Measurements from ENCODE around the gene UBXN1. TPM values are rescaled to one million over a fixed set of nuclear protein-coding genes. Genes with fewer than 3 reads are reported as not detected.
"Not testable (repeated sequence)": the region's sequence is repeated elsewhere in the genome, so short reads cannot be mapped to it uniquely, and the experiment has no call there.

The UBXN1 gene
- total RNA-seq, 5 donors from 2014 or later (not counting 1 experiment from before 2014, with no cell fraction given): 180 to 199 (median 196) TPM

DNA sequence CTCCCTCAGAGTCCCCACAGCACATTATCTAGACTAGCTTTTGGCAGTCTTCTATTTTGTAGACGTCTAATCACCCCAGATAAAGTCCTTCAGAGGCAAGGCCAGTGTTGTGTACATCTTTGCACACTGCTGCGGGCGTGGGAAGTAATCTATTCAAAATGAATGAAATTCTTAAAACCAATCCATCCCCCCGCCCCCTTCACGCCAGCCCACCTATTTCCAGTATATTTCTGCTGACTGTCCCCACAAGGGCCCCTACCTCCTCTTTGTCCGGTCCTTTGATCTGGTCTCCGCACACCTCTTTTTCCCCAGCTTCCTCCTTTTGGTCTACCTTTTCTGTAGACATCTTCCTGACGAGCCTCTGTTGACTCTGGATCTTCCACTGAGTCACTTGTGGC is 28.0 kb upstream of the UBXN1 start:
- H3K4me3 ChIP-seq (ENCODE audit: control insufficient read depth in 1 of 2, extremely low read depth in 1 of 2, low read length in 1 of 2): peak overlapping the region; percentile 52 to 53
- Mint-ChIP-seq H3K27ac (peak overlapping the region; percentile 61 to 79), H3K27me3 (no peaks in the 10 kb centered on the region), H3K9me3 (no peaks in the 10 kb centered on the region), H3K4me1 (peaks cover 43 to 51% (median 47%) of the 10 kb centered on the region in 3 donors), H3K36me3 (peaks cover 7% of the 10 kb centered on the region), H3K4me3 (peak overlapping the region; percentile 85 to 97 (median 87))
- H3K4me1 ChIP-seq (ENCODE audit: control insufficient read depth in 1 of 2, extremely low read depth in 1 of 2, insufficient read depth in 2 of 2, low read length in 2 of 2): peaks cover 19 to 48% of the 10 kb centered on the region in 2 experiments
- H3K36me3 ChIP-seq (ENCODE audit: control insufficient read depth in 2 of 2, extremely low read depth in 1 of 2, insufficient read depth in 1 of 2, low read length in 1 of 2): peaks cover 0 to 10% of the 10 kb centered on the region in 2 donors
- CTCF ChIA-PET: interaction anchor here in 1 of 2 donors (0.5 to 2.3 kb wide), 2 partner anchors 115 to 153 kb away, joined by 3 to 10 read pairs; partner anchors contain the start of gene TUT1
- ATAC-seq (replicated peaks in 1 of 4) (no peak), DNase-seq (no peak)
- 96% methylated on average over 6 of the region's 8 CpGs for WGBS (ENCODE audit: insufficient coverage)
- no peaks in the 10 kb centered on the region for H3K27me3 ChIP-seq (replicated peaks in 1 of 2; ENCODE audit: control insufficient read depth in 2 of 2, extremely low read depth in 1 of 2, insufficient read depth in 2 of 2, low read length in 1 of 2)
- POLR2A ChIA-PET: interaction anchor here (0.5 to 1.4 kb wide), 4 partner anchors 28 to 135 kb away, joined by 3 to 7 read pairs (median 4); partner anchors contain the start of gene ZBTB3 (in 1 of the 2)
- H3K9me3 ChIP-seq: no peaks in the 10 kb centered on the region
- no peak overlapping the region for H3K27ac ChIP-seq (ENCODE audit: low read length)

- Histone ChIP-seq H3K4me3 (ENCODE audit: control insufficient read depth in 1 of 2, extremely low read depth in 1 of 2, low read length in 1 of 2) (peak overlapping the region; percentile 59 to 62), H3K4me1 (ENCODE audit: control insufficient read depth in 1 of 2, extremely low read depth in 1 of 2, insufficient read depth in 2 of 2, low read length in 2 of 2) (peaks cover 19 to 48% of the 10 kb centered on the region in 2 experiments), H3K9me3 (no peaks in the 10 kb centered on the region), H3K36me3 (ENCODE audit: control insufficient read depth in 2 of 2, extremely low read depth in 1 of 2, insufficient read depth in 1 of 2, low read length in 1 of 2) (peaks cover 0 to 7% of the 10 kb centered on the region in 2 donors), H3K27ac (ENCODE audit: low read length) (peak overlapping the region; percentile 83), H3K27me3 (replicated peaks in 1 of 2; ENCODE audit: control insufficient read depth in 2 of 2, extremely low read depth in 1 of 2, insufficient read depth in 2 of 2, low read length in 1 of 2) (no peaks in the 10 kb centered on the region)
- Mint-ChIP-seq H3K4me1 (peaks cover 43 to 51% (median 47%) of the 10 kb centered on the region in 3 donors), H3K4me3 (peak overlapping the region; percentile 85 to 97 (median 87)), H3K27me3 (no peaks in the 10 kb centered on the region), H3K27ac (peak overlapping the region; percentile 82 to 84), H3K36me3 (peaks cover 8% of the 10 kb centered on the region), H3K9me3 (no peaks in the 10 kb centered on the region)
- WGBS (ENCODE audit: insufficient coverage): 10% methylated on average over 71 of the region's 73 CpGs
- ChIA-PET POLR2A (interaction anchor here (0.5 to 1.4 kb wide), 7 partner anchors 10 to 151 kb away, joined by 3 to 7 read pairs (median 4); partner anchors contain the start of gene ZBTB3 (in 1 of the 2)), CTCF (interaction anchor here (0.5 to 2.3 kb wide), 6 partner anchors 11 to 154 kb away, joined by 3 to 10 read pairs (median 4); partner anchors contain the start of genes C11orf98 (in 1 of the 2), CSKMT (in 1 of the 2), TUT1 (in 1 of the 2) and ZBTB3 (in 1 of the 2))
- peak; percentile 82 to 96 (median 91) for DNase-seq
- ATAC-seq (replicated peaks in 1 of 4): peak; percentile 69 to 75 (median 73)
Observed at GRCh38 chr11:62705880-62706849, 27.3 kb upstream of the UBXN1 start.

DNA sequence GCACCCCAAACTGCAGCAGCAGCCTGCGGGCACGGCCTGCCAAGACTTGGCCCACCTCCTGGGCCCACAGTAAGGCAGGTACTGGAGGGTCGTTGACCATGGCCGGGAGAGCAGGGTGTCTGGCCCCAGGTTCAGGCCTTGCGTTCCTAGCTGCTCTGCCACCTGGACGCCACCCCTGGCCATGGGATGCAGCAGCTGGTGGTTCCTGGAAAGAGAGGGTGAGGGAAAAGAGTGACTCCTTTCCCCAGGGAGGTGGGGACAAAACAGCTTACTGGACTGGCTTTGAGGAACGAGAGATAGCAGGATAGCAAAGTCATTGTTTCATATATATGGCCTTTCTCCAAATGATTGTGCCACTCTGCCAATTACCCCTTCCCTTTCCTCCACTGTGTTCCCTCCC is 26.5 kb upstream of the UBXN1 start:
- Histone ChIP-seq H3K27me3 (replicated peaks in 1 of 2; ENCODE audit: control insufficient read depth in 2 of 2, extremely low read depth in 1 of 2, insufficient read depth in 2 of 2, low read length in 1 of 2) (no peaks in the 10 kb centered on the region), H3K9me3 (no peaks in the 10 kb centered on the region), H3K4me3 (ENCODE audit: control insufficient read depth in 1 of 2, extremely low read depth in 1 of 2, low read length in 1 of 2) (peak overlapping the region; percentile 59 to 62), H3K27ac (ENCODE audit: low read length) (peak overlapping the region; percentile 83), H3K4me1 (ENCODE audit: control insufficient read depth in 1 of 2, extremely low read depth in 1 of 2, insufficient read depth in 2 of 2, low read length in 2 of 2) (peaks cover 19 to 47% of the 10 kb centered on the region in 2 experiments), H3K36me3 (ENCODE audit: control insufficient read depth in 2 of 2, extremely low read depth in 1 of 2, insufficient read depth in 1 of 2, low read length in 1 of 2) (peaks cover 0 to 6% of the 10 kb centered on the region in 2 donors)
- Mint-ChIP-seq H3K9me3 (no peaks in the 10 kb centered on the region), H3K27me3 (no peaks in the 10 kb centered on the region), H3K4me3 (peak overlapping the region; percentile 85 to 97 (median 87)), H3K4me1 (peaks cover 42 to 47% (median 45%) of the 10 kb centered on the region in 3 donors), H3K27ac (peak overlapping the region; percentile 82 to 84), H3K36me3 (peaks cover 7% of the 10 kb centered on the region)
- ChIA-PET POLR2A (interaction anchor here in 1 of 2 donors (0.6 kb wide), 1 partner anchor 135 kb away, joined by 3 read pairs; no protein-coding TSS in a partner anchor), CTCF (interaction anchor here (0.7 to 2.3 kb wide), 5 partner anchors 11 to 113 kb away, joined by 3 to 10 read pairs (median 5); partner anchors contain the start of genes C11orf98 (in 1 of the 2), CSKMT (in 1 of the 2), TUT1 (in 1 of the 2) and ZBTB3 (in 1 of the 2))
- DNase-seq (no peak), ATAC-seq (replicated peaks in 1 of 4) (no peak)
- 96% methylated on average over 4 of the region's 7 CpGs for WGBS (ENCODE audit: insufficient coverage)

DNA sequence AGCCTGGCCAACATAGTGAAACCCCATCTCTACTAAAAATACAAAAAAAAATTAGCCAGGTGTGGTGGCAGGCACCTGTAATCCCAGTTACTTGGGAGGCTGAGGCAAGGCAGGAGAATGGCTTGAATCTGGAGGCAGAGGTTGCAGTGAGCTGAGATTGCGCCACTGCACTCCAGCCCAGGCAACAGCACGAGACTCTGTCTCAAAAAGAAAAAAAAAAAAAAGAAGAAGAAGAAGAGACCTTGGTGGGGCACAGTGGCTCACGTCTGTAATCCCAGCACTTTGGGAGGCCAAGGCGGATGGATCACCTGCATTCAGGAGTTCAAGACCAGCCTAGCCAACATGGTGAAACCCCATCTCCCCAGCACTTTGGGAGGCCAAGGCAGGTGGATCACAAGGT is 25.0 kb upstream of the UBXN1 start:
- ChIA-PET CTCF (interaction anchor here (0.7 kb wide), 2 partner anchors 28 to 294 kb away, joined by 6 to 7 read pairs; no protein-coding TSS in a partner anchor), POLR2A (interaction anchor here in 1 of 2 donors (0.7 kb wide), 1 partner anchor 38 kb away, joined by 16 read pairs; no protein-coding TSS in a partner anchor)
- not testable (repeated sequence) for H3K27me3 ChIP-seq (replicated peaks in 1 of 2; ENCODE audit: control insufficient read depth in 2 of 2, extremely low read depth in 1 of 2, insufficient read depth in 2 of 2, low read length in 1 of 2); H3K4me3 ChIP-seq (ENCODE audit: control insufficient read depth in 1 of 2, extremely low read depth in 1 of 2, low read length in 1 of 2); H3K36me3 Mint-ChIP-seq; H3K9me3 Mint-ChIP-seq; H3K9me3 ChIP-seq; H3K36me3 ChIP-seq (ENCODE audit: control insufficient read depth in 2 of 2, extremely low read depth in 1 of 2, insufficient read depth in 1 of 2, low read length in 1 of 2); DNase-seq; H3K27ac ChIP-seq (ENCODE audit: low read length); ATAC-seq (replicated peaks in 1 of 4); H3K27ac Mint-ChIP-seq; H3K27me3 Mint-ChIP-seq; H3K4me3 Mint-ChIP-seq
- WGBS (ENCODE audit: insufficient coverage): 100% methylated on average over 3 of the region's 4 CpGs
- peaks cover 16 to 37% of the 10 kb centered on the region in 2 experiments for H3K4me1 ChIP-seq (ENCODE audit: control insufficient read depth in 1 of 2, extremely low read depth in 1 of 2, insufficient read depth in 2 of 2, low read length in 2 of 2)
- peaks cover 27 to 35% (median 34%) of the 10 kb centered on the region in 3 donors for H3K4me1 Mint-ChIP-seq

GRCh38 chr11:62702246-62702645 is 23.4 kb upstream of the UBXN1 start:
- peaks cover 8 to 20% of the 10 kb centered on the region in 2 experiments for H3K4me1 ChIP-seq (ENCODE audit: control insufficient read depth in 1 of 2, extremely low read depth in 1 of 2, insufficient read depth in 2 of 2, low read length in 2 of 2)
- H3K9me3 ChIP-seq: no peaks in the 10 kb centered on the region
- ChIA-PET CTCF (interaction anchor here (0.6 to 0.7 kb wide), 3 partner anchors 22 to 84 kb away, joined by 3 to 4 read pairs (median 3); no protein-coding TSS in a partner anchor), POLR2A (interaction anchor here in 1 of 2 donors (0.6 kb wide), 1 partner anchor 162 kb away, joined by 3 read pairs; no protein-coding TSS in a partner anchor)
- H3K36me3 ChIP-seq (ENCODE audit: control insufficient read depth in 2 of 2, extremely low read depth in 1 of 2, insufficient read depth in 1 of 2, low read length in 1 of 2): peaks cover 0 to 6% of the 10 kb centered on the region in 2 donors
- no peak for ATAC-seq (replicated peaks in 1 of 4)
- Mint-ChIP-seq H3K4me1 (peaks cover 16 to 19% (median 17%) of the 10 kb centered on the region in 3 donors), H3K27ac (no peak overlapping the region), H3K4me3 (no peak overlapping the region), H3K9me3 (no peaks in the 10 kb centered on the region), H3K27me3 (no peaks in the 10 kb centered on the region), H3K36me3 (peaks cover 4% of the 10 kb centered on the region)
- H3K27ac ChIP-seq (ENCODE audit: low read length): no peak overlapping the region
- no peak overlapping the region for H3K4me3 ChIP-seq (ENCODE audit: control insufficient read depth in 1 of 2, extremely low read depth in 1 of 2, low read length in 1 of 2)
- H3K27me3 ChIP-seq (replicated peaks in 1 of 2; ENCODE audit: control insufficient read depth in 2 of 2, extremely low read depth in 1 of 2, insufficient read depth in 2 of 2, low read length in 1 of 2): no peaks in the 10 kb centered on the region
- no peak for DNase-seq
- WGBS (ENCODE audit: insufficient coverage): no CpG with 5 or more reads among the region's 11 CpGs
